Peyer's patch (tissue), 4 donors: ENCODE results near the gene PRKCA.

Experiments
- CTCF ChIP-seq, 6 experiments: fragments of 450-650 bp in 4 of 6; fragments of 200-600 bp in 2 of 6; sonication (generic) in 1 of 6; IDR thresholded peaks; one replicate each; pipeline ENCODE4 v1.5.1; 2017 to 2019; ENCODE audit warnings: antibody characterized with exemption in 6 of 6, mild to moderate bottlenecking in 3 of 6, moderate library complexity in 1 of 6
- POLR2A ChIP-seq, 2 donors: fragments of 450-650 bp; IDR thresholded peaks; one replicate each; pipeline ENCODE4 v1.5.1; 2017; ENCODE audit warnings: antibody characterized with exemption in 2 of 2, mild to moderate bottlenecking in 2 of 2, moderate library complexity in 2 of 2

- TF ChIP-seq CTCF (IDR thresholded peaks at IDR 0.05), result no peak
- no peak for TF ChIP-seq POLR2A (IDR thresholded peaks at IDR 0.05)
Observed at GRCh38 chr17:66272811-66273585, 29.4 kb upstream of the PRKCA start.
